ENCODE results near the gene ITGA6.
A peak's percentile ranks its signal among the peaks of the same experiment; 100 is the strongest.
"Not testable (repeated sequence)": the region's sequence is repeated elsewhere in the genome, so short reads cannot be mapped to it uniquely, and the experiment has no call there.

ITGA6 gene

GRCh38 chr2:172535119-172535518, 107.7 kb downstream of the ITGA6 start:
- peaks cover 17% of the 10 kb centered on the region for H3K4me1 Mint-ChIP-seq (ENCODE audit: low read depth)
- peaks cover 28% of the 10 kb centered on the region for H3K9me3 Mint-ChIP-seq
- no peak overlapping the region for H3K4me3 Mint-ChIP-seq
- H3K36me3 Mint-ChIP-seq (ENCODE audit: low read depth): peaks cover 51% of the 10 kb centered on the region
- no peak overlapping the region for H3K27ac Mint-ChIP-seq
- H3K27me3 Mint-ChIP-seq: no peaks in the 10 kb centered on the region

- H3K36me3 Mint-ChIP-seq (ENCODE audit: low read depth): peaks cover 53% of the 10 kb centered on the region
Observed at GRCh38 chr2:172537851-172538250, 110.5 kb downstream of the ITGA6 start.

GRCh38 chr2:172539767-172540166, 112.4 kb downstream of the ITGA6 start:
- Mint-ChIP-seq H3K9me3 (peaks cover 23% of the 10 kb centered on the region), H3K36me3 (ENCODE audit: low read depth) (peaks cover 53% of the 10 kb centered on the region), H3K27me3 (no peaks in the 10 kb centered on the region), H3K27ac (no peak overlapping the region), H3K4me3 (no peak overlapping the region), H3K4me1 (ENCODE audit: low read depth) (peaks cover 4% of the 10 kb centered on the region)

More at GRCh38 chr2:172537851-172538250, 110.5 kb downstream of the ITGA6 start:
- Mint-ChIP-seq H3K4me1 (ENCODE audit: low read depth) (peaks cover 17% of the 10 kb centered on the region), H3K9me3 (peaks cover 22% of the 10 kb centered on the region)
- not testable (repeated sequence) for H3K27ac Mint-ChIP-seq, H3K4me3 Mint-ChIP-seq, H3K27me3 Mint-ChIP-seq

GRCh38 chr2:172540421-172540820, 113.0 kb downstream of the ITGA6 start:
- peaks cover 51% of the 10 kb centered on the region for H3K36me3 Mint-ChIP-seq (ENCODE audit: low read depth)
- no peaks in the 10 kb centered on the region for H3K27me3 Mint-ChIP-seq
- H3K4me3 Mint-ChIP-seq: no peak overlapping the region
- H3K27ac Mint-ChIP-seq: no peak overlapping the region
- H3K4me1 Mint-ChIP-seq (ENCODE audit: low read depth): no peaks in the 10 kb centered on the region
- peaks cover 17% of the 10 kb centered on the region for H3K9me3 Mint-ChIP-seq

- Mint-ChIP-seq H3K4me3 (no peak overlapping the region), H3K27me3 (no peaks in the 10 kb centered on the region), H3K36me3 (ENCODE audit: low read depth) (peaks cover 53% of the 10 kb centered on the region), H3K27ac (no peak overlapping the region), H3K4me1 (ENCODE audit: low read depth) (peaks cover 15% of the 10 kb centered on the region), H3K9me3 (peaks cover 8% of the 10 kb centered on the region)
Observed at GRCh38 chr2:172545408-172546075, 118.2 kb downstream of the ITGA6 start.

GRCh38 chr2:172549131-172549530, 121.7 kb downstream of the ITGA6 start:
- Mint-ChIP-seq H3K4me1 (ENCODE audit: low read depth) (peaks cover 40% of the 10 kb centered on the region), H3K27me3 (no peaks in the 10 kb centered on the region), H3K4me3 (no peak overlapping the region), H3K36me3 (ENCODE audit: low read depth) (peaks cover 38% of the 10 kb centered on the region), H3K9me3 (no peaks in the 10 kb centered on the region), H3K27ac (no peak overlapping the region)

- H3K4me3 Mint-ChIP-seq, H3K9me3 Mint-ChIP-seq, H3K27me3 Mint-ChIP-seq, H3K27ac Mint-ChIP-seq: not testable (repeated sequence)
- peaks cover 46% of the 10 kb centered on the region for H3K4me1 Mint-ChIP-seq (ENCODE audit: low read depth)
- peaks cover 38% of the 10 kb centered on the region for H3K36me3 Mint-ChIP-seq (ENCODE audit: low read depth)
Observed at GRCh38 chr2:172549802-172550201, 122.4 kb downstream of the ITGA6 start.

- Mint-ChIP-seq H3K27ac (no peak overlapping the region), H3K27me3 (no peaks in the 10 kb centered on the region), H3K9me3 (no peaks in the 10 kb centered on the region), H3K4me1 (ENCODE audit: low read depth) (peaks cover 52% of the 10 kb centered on the region), H3K36me3 (ENCODE audit: low read depth) (peaks cover 35% of the 10 kb centered on the region), H3K4me3 (no peak overlapping the region)
Observed at GRCh38 chr2:172550419-172550818, 123.0 kb downstream of the ITGA6 start.

- Mint-ChIP-seq H3K4me1 (ENCODE audit: low read depth) (peaks cover 54% of the 10 kb centered on the region), H3K27ac (no peak overlapping the region), H3K27me3 (no peaks in the 10 kb centered on the region), H3K36me3 (ENCODE audit: low read depth) (peaks cover 35% of the 10 kb centered on the region), H3K4me3 (no peak overlapping the region), H3K9me3 (no peaks in the 10 kb centered on the region)
Observed at GRCh38 chr2:172551271-172551670, 123.9 kb downstream of the ITGA6 start.

GRCh38 chr2:172552547-172553291, 125.3 kb downstream of the ITGA6 start:
- Mint-ChIP-seq H3K9me3 (no peaks in the 10 kb centered on the region), H3K27ac (no peak overlapping the region), H3K4me3 (no peak overlapping the region), H3K4me1 (ENCODE audit: low read depth) (peaks cover 66% of the 10 kb centered on the region), H3K27me3 (no peaks in the 10 kb centered on the region), H3K36me3 (ENCODE audit: low read depth) (peaks cover 41% of the 10 kb centered on the region)

- Mint-ChIP-seq H3K4me1 (ENCODE audit: low read depth) (peaks cover 74% of the 10 kb centered on the region), H3K9me3 (no peaks in the 10 kb centered on the region), H3K4me3 (peak overlapping the region; percentile 95), H3K36me3 (ENCODE audit: low read depth) (peaks cover 35% of the 10 kb centered on the region), H3K27me3 (no peaks in the 10 kb centered on the region), H3K27ac (peak overlapping the region; percentile 10)
Observed at GRCh38 chr2:172554352-172555271, 127.2 kb downstream of the ITGA6 start.

- H3K27ac Mint-ChIP-seq: peak overlapping the region; percentile 98
- peaks cover 69% of the 10 kb centered on the region for H3K4me1 Mint-ChIP-seq (ENCODE audit: low read depth)
- peak overlapping the region; percentile 95 for H3K4me3 Mint-ChIP-seq
- no peaks in the 10 kb centered on the region for H3K27me3 Mint-ChIP-seq
- H3K9me3 Mint-ChIP-seq: no peaks in the 10 kb centered on the region
- peaks cover 35% of the 10 kb centered on the region for H3K36me3 Mint-ChIP-seq (ENCODE audit: low read depth)
Observed at GRCh38 chr2:172555272-172555521, 127.8 kb downstream of the ITGA6 start.

All from stimulated activated naive CD8-positive, alpha-beta T cell treated with anti-CD3 and anti-CD28 coated beads, Interleukin-15, Interleukin-2, amounts not matched to agents 100 ng/mL and 50 ng/mL, for 24 hours (primary cell).